Neural progenitor cell (in vitro differentiated cells): ENCODE data around the gene SMLR1. TPM values are rescaled to one million over a fixed set of nuclear protein-coding genes. Genes with fewer than 3 reads are reported as not detected.

Experiments used
- DNase-seq: peaks from one replicate; pipeline ENCODE4 v3.0.0-alpha.2; 2016; ENCODE audit warnings: low spot score
- H2AFZ ChIP-seq: fragments of 200-600 bp; sonication (generic); replicated peaks from 2 replicates; pipeline ENCODE4 v1.6.1; 2016; ENCODE audit warnings: antibody characterized with exemption
- H3F3A ChIP-seq: fragments of 200-600 bp; sonication (generic); 2 replicates; pipeline ENCODE4 v1.6.1; 2016; ENCODE audit warnings: antibody characterized with exemption, low read depth
- H3K27ac ChIP-seq: fragments of 200-600 bp; sonication (generic); 2 replicates; pipeline ENCODE4 v1.5.1; 2016; ENCODE audit warnings: mild to moderate bottlenecking
- H3K27me3 ChIP-seq: fragments of 200-600 bp; sonication (generic); 2 replicates; pipeline ENCODE4 v1.6.1; 2016; ENCODE audit warnings: mild to moderate bottlenecking, moderate library complexity
- H3K36me3 ChIP-seq: fragments of 200-600 bp; sonication (generic); 2 replicates; pipeline ENCODE4 v1.5.1; 2016
- H3K4me1 ChIP-seq: fragments of 200-600 bp; sonication (generic); 2 replicates; pipeline ENCODE4 v1.6.1; 2016; ENCODE audit warnings: mixed run types
- H3K4me2 ChIP-seq: fragments of 200-600 bp; sonication (generic); 2 replicates; pipeline ENCODE4 v1.6.1; 2016
- H3K4me3 ChIP-seq: fragments of 200-600 bp; sonication (generic); 2 replicates; pipeline ENCODE4 v1.5.1; 2016
- H3K79me2 ChIP-seq: fragments of 200-600 bp; sonication (generic); 2 replicates; pipeline ENCODE4 v1.6.1; 2016; ENCODE audit warnings: low read depth
- H3K9ac ChIP-seq: fragments of 200-600 bp; sonication (generic); 2 replicates; pipeline ENCODE4 v1.6.1; 2016
- H3K9me3 ChIP-seq: fragments of 200-600 bp; sonication (generic); 2 replicates; pipeline ENCODE4 v1.5.1; 2016; ENCODE audit warnings: low read depth
- H4K20me1 ChIP-seq: fragments of 200-600 bp; sonication (generic); 2 replicates; pipeline ENCODE4 v1.6.1; 2016; ENCODE audit warnings: low read depth
- H3K27ac Mint-ChIP-seq: 3 replicates; pipeline ENCODE4 v1.8.0; 2021; ENCODE audit warnings: mixed read lengths
- H3K27me3 Mint-ChIP-seq: 2 replicates; pipeline ENCODE4 v1.8.0; 2022; ENCODE audit warnings: low read depth, mild to moderate bottlenecking, inconsistent platforms, moderate library complexity, mixed read lengths; ENCODE audit not compliant: insufficient read depth
- H3K36me3 Mint-ChIP-seq: 3 replicates; pipeline ENCODE4 v1.8.0; 2021; ENCODE audit warnings: mixed read lengths
- H3K4me1 Mint-ChIP-seq: 3 replicates; pipeline ENCODE4 v1.8.0; 2021; ENCODE audit warnings: mixed read lengths
- H3K4me3 Mint-ChIP-seq: 3 replicates; pipeline ENCODE4 v1.8.0; 2021; ENCODE audit warnings: mild to moderate bottlenecking, moderate library complexity, mixed read lengths
- H3K9me3 Mint-ChIP-seq: 3 replicates; pipeline ENCODE4 v1.8.0; 2020; ENCODE audit warnings: mixed read lengths
- EZH2 ChIP-seq: fragments of 200-600 bp; sonication (generic); IDR thresholded peaks from 2 replicates; pipeline ENCODE4 v1.6.1; 2017; ENCODE audit warnings: antibody characterized with exemption, mild to moderate bottlenecking, moderate library complexity
- EZH2phosphoT487 ChIP-seq: fragments of 200-600 bp; sonication (generic); IDR thresholded peaks from 2 replicates; pipeline ENCODE4 v1.6.1; 2017; ENCODE audit warnings: antibody characterized with exemption
- total RNA-seq: library from RNA; depleted of rRNA; stranded (reverse); fragments of >200 nt; gene quantifications from 2 replicates; pipeline ENCODE4 v1.2.3, GENCODE V29; 2015; ENCODE audit warnings: low replicate concordance
- TF ChIP-seq, protein P1 (sequence below): fragments of 200-600 bp; sonication (generic); IDR thresholded peaks from 2 replicates; pipeline ENCODE4 v1.5.1; 2017; ENCODE audit warnings: antibody characterized with exemption, mild to moderate bottlenecking

Gene SMLR1
- not detected in 2 replicates for total RNA-seq

DNA sequence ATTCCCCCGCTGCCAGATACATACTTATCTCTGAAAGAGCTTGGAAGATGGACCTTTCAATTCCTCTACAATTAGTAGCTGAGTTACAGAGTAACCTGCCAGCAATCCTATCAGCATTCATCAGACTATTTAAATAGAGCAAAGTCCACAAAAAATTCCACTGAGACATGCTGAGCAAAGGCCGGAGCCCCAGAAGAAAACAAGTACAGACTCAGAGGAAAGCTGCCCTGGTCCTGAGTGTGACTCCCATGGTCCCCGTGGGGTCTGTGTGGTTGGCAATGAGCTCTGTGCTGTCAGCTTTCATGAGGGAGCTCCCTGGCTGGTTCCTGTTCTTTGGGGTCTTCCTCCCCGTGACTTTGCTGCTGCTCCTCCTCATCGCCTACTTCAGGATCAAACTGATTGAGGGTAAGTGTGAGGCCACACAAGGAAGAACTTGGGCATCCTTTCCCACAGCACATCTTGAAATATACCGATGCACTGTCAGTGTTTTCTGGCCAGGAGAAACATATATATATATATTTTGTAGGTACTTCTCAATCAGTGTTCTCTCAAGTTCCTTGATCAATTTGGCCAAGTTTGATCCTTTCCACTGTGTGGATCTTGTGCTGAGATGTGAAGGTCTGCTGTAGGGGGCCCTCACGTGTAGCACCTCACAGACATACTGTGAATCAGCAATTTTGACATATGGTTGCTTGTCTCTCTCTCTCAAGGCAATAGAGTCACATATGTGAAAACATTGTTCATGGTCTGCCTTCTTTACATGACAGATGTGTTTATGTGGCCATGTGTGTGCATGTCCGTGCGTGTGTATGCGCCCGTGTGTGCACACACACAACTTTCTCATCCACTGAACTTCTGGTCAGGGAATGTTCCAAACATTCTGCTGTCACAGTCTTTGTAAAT, at the start of gene SMLR1:
TSS of gene SMLR1 (plus strand) at position 160 of the 903 bp plus-strand sequence. CDS start at position 168, 8 bp downstream.
- no peak within 1 kb of the TSS for H3K4me3 Mint-ChIP-seq

DNA sequence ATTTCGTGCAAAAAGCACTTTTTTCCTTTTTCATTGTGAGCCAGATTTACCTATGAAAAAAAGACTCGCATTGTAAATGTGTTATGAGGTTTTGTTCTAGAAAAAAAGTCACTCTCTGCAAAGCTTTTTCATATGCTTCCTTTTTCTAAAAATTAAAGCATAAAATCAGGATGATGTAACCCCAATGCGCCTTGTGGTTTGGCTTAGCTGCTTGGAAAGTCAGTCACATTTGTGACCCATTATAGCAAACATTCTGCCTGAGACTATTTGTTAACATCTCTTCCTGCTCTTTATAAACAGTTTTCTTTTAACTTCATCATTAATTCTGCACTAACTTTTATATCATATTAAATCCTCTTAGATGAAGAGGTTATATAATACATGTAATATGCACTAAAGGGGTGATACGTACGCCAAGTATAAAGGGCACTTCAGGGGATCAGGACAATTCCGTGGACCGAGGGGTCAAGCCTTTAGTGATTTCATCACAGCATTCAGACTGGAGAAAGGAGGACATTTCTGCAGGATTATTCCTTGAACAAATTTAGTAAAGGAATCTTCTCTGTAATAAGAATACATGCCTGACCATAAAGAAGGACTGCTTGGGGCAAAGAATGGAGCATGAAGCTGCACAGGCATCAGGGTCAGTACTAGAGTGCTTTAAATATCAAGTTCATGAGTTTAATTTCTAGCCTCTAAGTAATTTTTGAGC, 48.1 kb upstream of the SMLR1 start:
- Histone ChIP-seq H3F3A (no peaks in the 10 kb centered on the region), H3K4me3 (no peak overlapping the region), H3K9ac (no peak overlapping the region), H3K27ac (no peak overlapping the region), H4K20me1 (no peaks in the 10 kb centered on the region), H3K4me1 (no peaks in the 10 kb centered on the region), H3K27me3 (no peaks in the 10 kb centered on the region), H2AFZ (no peak overlapping the region), H3K4me2 (no peak overlapping the region), H3K79me2 (no peaks in the 10 kb centered on the region), H3K9me3 (no peaks in the 10 kb centered on the region), H3K36me3 (no peaks in the 10 kb centered on the region)
- Mint-ChIP-seq H3K9me3 (peaks cover 2% of the 10 kb centered on the region), H3K27ac (no peak overlapping the region), H3K36me3 (no peaks in the 10 kb centered on the region), H3K27me3 (peaks cover 2% of the 10 kb centered on the region), H3K4me3 (no peak overlapping the region), H3K4me1 (no peaks in the 10 kb centered on the region)
- TF ChIP-seq EZH2 (no peak), EZH2phosphoT487 (no peak)
- TF ChIP-seq, protein P1, sequence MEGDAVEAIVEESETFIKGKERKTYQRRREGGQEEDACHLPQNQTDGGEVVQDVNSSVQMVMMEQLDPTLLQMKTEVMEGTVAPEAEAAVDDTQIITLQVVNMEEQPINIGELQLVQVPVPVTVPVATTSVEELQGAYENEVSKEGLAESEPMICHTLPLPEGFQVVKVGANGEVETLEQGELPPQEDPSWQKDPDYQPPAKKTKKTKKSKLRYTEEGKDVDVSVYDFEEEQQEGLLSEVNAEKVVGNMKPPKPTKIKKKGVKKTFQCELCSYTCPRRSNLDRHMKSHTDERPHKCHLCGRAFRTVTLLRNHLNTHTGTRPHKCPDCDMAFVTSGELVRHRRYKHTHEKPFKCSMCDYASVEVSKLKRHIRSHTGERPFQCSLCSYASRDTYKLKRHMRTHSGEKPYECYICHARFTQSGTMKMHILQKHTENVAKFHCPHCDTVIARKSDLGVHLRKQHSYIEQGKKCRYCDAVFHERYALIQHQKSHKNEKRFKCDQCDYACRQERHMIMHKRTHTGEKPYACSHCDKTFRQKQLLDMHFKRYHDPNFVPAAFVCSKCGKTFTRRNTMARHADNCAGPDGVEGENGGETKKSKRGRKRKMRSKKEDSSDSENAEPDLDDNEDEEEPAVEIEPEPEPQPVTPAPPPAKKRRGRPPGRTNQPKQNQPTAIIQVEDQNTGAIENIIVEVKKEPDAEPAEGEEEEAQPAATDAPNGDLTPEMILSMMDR, result no peak
- no peak for DNase-seq

More for the DNA sequence above, at the start of gene SMLR1:
- no peak within 1 kb of the TSS for H2AFZ ChIP-seq
- no peaks in the 10 kb centered on the region for H3K4me1 ChIP-seq
- H4K20me1 ChIP-seq, result no peaks in the 10 kb centered on the region
- H3K4me3 ChIP-seq, result no peak within 1 kb of the TSS
- TF ChIP-seq EZH2phosphoT487 (no peak), EZH2 (no peak)
- TF ChIP-seq, protein P1, result no peak
- H3K79me2 ChIP-seq, result no peaks in the 10 kb centered on the region
- H3F3A ChIP-seq, result no peaks in the 10 kb centered on the region
- no peaks in the 10 kb centered on the region for H3K36me3 ChIP-seq
- H3K9ac ChIP-seq, result no peak within 1 kb of the TSS
- H3K4me2 ChIP-seq, result no peak within 1 kb of the TSS
- Mint-ChIP-seq H3K4me1 (peaks cover 13% of the 10 kb centered on the region), H3K27ac (no peak within 1 kb of the TSS), H3K27me3 (peaks cover 4% of the 10 kb centered on the region), H3K9me3 (no peaks in the 10 kb centered on the region), H3K36me3 (no peaks in the 10 kb centered on the region)
- no peaks in the 10 kb centered on the region for H3K9me3 ChIP-seq
- H3K27me3 ChIP-seq, result no peaks in the 10 kb centered on the region
- H3K27ac ChIP-seq, result no peak within 1 kb of the TSS
- DNase-seq, result no peak

DNA sequence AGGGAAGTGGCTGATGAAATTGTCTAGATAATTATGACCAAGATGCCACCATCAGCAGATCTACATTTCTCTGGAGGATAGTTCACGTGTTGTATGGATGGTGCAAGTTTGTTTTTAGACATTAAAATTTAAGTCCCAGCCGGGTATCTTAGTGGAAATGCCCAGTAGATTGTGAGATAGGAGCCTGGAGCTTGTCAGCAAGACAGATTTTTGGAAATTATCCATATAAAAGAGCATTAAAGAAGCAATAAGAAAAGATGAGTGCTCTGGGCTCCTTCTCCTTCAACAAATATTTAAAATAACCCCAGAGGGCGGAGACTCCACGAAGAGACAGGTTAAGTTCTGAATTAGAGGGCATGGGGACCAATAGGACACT, 47.6 kb upstream of the SMLR1 start:
- TF ChIP-seq EZH2 (no peak), EZH2phosphoT487 (no peak)
- TF ChIP-seq, protein P1, result no peak
- no peaks in the 10 kb centered on the region for H4K20me1 ChIP-seq
- Mint-ChIP-seq H3K36me3 (no peaks in the 10 kb centered on the region), H3K4me3 (no peak overlapping the region), H3K27me3 (peaks cover 2% of the 10 kb centered on the region), H3K4me1 (no peaks in the 10 kb centered on the region), H3K27ac (no peak overlapping the region), H3K9me3 (peaks cover 2% of the 10 kb centered on the region)
- H2AFZ ChIP-seq, result no peak overlapping the region
- no peaks in the 10 kb centered on the region for H3K9me3 ChIP-seq
- H3K36me3 ChIP-seq, result no peaks in the 10 kb centered on the region
- H3K4me1 ChIP-seq, result no peaks in the 10 kb centered on the region
- H3F3A ChIP-seq, result no peaks in the 10 kb centered on the region
- no peak overlapping the region for H3K27ac ChIP-seq
- H3K4me3 ChIP-seq, result no peak overlapping the region
- DNase-seq, result no peak
- H3K27me3 ChIP-seq, result no peaks in the 10 kb centered on the region
- H3K9ac ChIP-seq, result no peak overlapping the region
- no peak overlapping the region for H3K4me2 ChIP-seq
- H3K79me2 ChIP-seq, result no peaks in the 10 kb centered on the region
